Vagina (tissue), 2 donors: Measurements from ENCODE around the gene NCAM2.

Experiments
- CTCF ChIP-seq, 3 experiments: fragments of 450-650 bp in 2 of 3; fragments of 200-600 bp in 1 of 3; sonication (generic) in 1 of 3; IDR thresholded peaks; one replicate each; pipeline ENCODE4 v1.5.1; 2017 to 2019; ENCODE audit warnings: antibody characterized with exemption in 3 of 3, mild to moderate bottlenecking in 2 of 3, moderate library complexity in 2 of 3
- POLR2A ChIP-seq, 2 donors: fragments of 450-650 bp; IDR thresholded peaks; one replicate each; pipeline ENCODE4 v1.6.1; 2017; ENCODE audit warnings: antibody characterized with exemption in 2 of 2, mild to moderate bottlenecking in 2 of 2, moderate library complexity in 2 of 2
- POLR2AphosphoS5 ChIP-seq, 2 donors: sonication (generic); formaldehyde crosslinking; IDR thresholded peaks; one replicate each; pipeline ENCODE4 v1.9.0; 2017; ENCODE audit warnings: antibody characterized with exemption in 2 of 2, mild to moderate bottlenecking in 2 of 2, low read depth in 1 of 2; ENCODE audit not compliant: insufficient read depth in 1 of 2

GRCh38 chr21:21345296-21345695 lies 347.1 kb downstream of the NCAM2 start:
- no peak for TF ChIP-seq CTCF (IDR thresholded peaks at IDR 0.05)
- TF ChIP-seq POLR2A (IDR thresholded peaks at IDR 0.05) = no peak
- no peak for TF ChIP-seq POLR2AphosphoS5 (IDR thresholded peaks at IDR 0.05; ENCODE audit: insufficient read depth in 1 of 2, low read depth in 1 of 2)
